OCI-M2 (cell line): ENCODE results near the gene TANC1.
A peak's percentile ranks its signal among the peaks of the same experiment; 100 is the strongest.
"Not testable (repeated sequence)": the region's sequence is repeated elsewhere in the genome, so short reads cannot be mapped to it uniquely, and the experiment has no call there.

Experiments
- DNase-seq: peaks from one replicate; lab custom pipeline; 2025; ENCODE audit not compliant: unreplicated experiment; lab: John Stamatoyannopoulos, UW

The TANC1 gene

GRCh38 chr2:159022019-159022418 lies 53.6 kb downstream of the TANC1 start:
- no peak for DNase-seq

- no peak for DNase-seq
Observed at GRCh38 chr2:159026170-159026569, 57.7 kb downstream of the TANC1 start.

DNA sequence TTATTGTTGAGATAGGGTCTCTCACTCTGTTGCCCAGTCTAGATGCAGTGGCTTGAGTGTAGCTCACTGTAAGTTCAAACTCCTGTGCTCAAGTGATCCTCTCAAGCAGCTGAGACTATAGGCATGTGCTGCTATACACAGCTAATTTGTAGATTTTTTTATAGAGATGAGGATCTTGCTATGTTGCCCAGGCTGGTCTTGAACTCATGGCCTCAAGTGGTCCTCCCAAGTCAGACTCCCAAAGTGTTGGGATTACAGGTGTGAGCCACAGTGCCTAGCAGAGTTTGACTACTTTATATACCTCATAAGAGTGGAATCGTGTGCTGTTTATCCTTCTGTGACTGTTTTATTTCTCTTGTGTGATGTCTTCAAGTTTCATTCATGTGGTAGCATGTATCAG lies 60.3 kb downstream of the TANC1 start:
- DNase-seq, result no peak

GRCh38 chr2:159029936-159030335 lies 61.5 kb downstream of the TANC1 start:
- no peak for DNase-seq

DNA sequence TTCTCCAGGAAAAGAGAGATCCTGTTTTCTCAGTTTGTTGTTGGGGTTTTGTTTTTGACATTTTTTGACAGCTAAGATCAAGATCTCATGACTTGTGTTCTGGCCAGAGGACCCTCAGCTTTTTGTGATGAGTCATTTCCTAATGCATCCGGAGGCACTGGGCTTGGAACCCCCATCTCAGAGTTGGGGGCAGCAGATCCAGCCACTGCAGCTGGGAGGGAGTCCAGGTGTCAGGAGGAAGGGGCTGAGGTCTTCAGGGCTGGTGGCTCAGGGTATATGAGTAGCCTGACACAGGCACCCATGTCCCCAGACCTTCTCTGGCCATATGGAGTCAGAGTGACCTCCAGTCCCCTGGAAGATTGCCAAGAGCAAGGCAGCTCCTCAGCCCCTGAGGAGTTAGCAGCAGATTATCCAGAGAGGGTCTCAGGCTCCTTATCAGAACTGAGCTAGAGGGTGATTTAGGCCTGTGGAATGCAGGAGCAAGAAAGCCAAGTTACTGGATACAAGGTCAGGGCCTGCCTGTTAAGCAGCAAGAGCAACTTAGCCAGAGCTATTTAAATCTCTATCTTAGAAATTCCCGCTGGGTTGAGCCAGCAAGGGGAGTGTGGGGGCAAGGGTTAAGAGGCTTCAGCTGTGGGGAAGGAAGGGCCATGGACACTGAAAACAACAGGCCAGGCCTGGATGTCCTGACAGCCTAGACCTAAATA lies 62.4 kb downstream of the TANC1 start:
- peak; percentile 13 for DNase-seq

GRCh38 chr2:159032146-159032545 lies 63.7 kb downstream of the TANC1 start:
- DNase-seq, result no peak

DNA sequence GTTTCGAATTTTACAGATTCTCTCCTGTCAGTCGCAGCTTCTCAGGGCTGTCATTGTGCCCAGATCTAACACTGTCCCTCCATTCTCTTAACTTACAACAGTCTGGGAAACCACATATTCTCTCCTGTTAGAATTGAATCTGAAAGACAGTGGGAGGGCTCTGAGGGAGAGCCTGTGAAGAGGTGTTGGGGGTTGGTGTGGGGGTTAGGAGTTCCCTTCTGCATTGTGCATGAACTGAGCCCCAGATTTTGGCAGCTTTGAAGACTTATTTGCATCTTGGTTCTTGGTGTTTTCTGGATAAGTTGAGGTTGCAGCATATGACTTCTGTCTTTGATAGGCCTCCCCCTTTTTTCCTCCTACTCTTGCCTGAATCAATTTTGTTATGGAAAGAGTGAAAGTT lies 64.1 kb downstream of the TANC1 start:
- no peak for DNase-seq

DNA sequence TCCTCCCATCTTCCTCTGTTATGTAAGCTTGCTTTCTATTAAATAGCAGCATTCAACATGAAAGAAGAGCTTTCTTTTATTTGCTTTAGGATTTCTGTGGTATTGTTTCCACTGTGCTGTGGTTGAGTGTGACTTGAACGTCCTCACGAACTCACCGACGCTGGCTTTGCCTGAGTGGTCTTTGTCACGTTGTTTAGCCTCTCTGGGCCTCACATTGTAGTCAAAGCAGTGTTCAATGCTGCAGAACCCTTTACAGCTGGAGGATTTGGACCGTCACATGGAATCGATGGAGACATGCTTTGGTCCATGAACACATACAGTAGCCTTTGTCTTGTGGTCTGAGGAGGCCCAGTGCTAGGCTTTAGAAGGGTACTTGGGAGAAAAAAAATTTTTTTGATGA lies 66.3 kb downstream of the TANC1 start:
- no peak for DNase-seq

GRCh38 chr2:159035790-159036411 lies 67.5 kb downstream of the TANC1 start:
- no peak for DNase-seq

- not testable (repeated sequence) for DNase-seq
Observed at GRCh38 chr2:159036461-159036860, 68.0 kb downstream of the TANC1 start.

- DNase-seq, result not testable (repeated sequence)
Observed at GRCh38 chr2:159041328-159041727, 72.9 kb downstream of the TANC1 start.

DNA sequence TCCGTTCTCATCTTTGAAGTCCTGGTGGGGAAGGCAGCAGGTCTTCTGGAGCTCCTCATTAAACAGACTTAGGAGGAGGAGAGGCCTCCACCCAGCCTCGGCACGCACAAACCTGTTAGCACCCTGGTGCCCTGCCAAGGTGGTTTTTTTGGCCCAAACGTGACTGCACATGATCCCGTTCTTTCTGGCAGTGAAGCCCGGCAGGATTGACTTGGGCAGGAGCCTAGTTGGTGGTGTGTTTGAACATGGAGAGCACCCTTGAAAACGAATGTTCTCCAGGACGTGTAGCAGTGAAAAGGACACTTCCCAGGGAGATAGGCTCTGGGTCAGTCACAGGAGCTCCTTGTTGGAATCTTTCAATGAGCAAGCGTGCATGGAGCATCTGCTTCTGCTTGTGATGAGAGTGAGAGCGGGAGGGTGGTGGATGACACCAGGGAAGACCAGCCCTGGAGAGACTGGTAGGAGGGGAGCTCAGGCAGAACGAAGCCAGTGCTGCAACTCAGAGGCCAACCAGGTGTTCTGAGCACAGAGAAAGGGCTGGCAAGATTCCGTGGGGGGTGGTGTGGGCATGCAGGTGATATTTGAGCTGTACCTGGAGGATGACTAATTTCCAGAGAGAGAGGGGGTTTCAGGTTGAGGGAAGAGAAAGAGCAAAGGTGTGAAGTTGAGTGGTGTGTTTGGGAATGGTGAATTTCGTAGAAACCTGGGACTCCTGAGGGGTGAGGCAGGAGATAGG lies 73.8 kb downstream of the TANC1 start:
- DNase-seq, result no peak

GRCh38 chr2:159043710-159044109 lies 75.3 kb downstream of the TANC1 start:
- no peak for DNase-seq

- DNase-seq, result no peak
Observed at GRCh38 chr2:159044804-159045286, 76.4 kb downstream of the TANC1 start.

DNA sequence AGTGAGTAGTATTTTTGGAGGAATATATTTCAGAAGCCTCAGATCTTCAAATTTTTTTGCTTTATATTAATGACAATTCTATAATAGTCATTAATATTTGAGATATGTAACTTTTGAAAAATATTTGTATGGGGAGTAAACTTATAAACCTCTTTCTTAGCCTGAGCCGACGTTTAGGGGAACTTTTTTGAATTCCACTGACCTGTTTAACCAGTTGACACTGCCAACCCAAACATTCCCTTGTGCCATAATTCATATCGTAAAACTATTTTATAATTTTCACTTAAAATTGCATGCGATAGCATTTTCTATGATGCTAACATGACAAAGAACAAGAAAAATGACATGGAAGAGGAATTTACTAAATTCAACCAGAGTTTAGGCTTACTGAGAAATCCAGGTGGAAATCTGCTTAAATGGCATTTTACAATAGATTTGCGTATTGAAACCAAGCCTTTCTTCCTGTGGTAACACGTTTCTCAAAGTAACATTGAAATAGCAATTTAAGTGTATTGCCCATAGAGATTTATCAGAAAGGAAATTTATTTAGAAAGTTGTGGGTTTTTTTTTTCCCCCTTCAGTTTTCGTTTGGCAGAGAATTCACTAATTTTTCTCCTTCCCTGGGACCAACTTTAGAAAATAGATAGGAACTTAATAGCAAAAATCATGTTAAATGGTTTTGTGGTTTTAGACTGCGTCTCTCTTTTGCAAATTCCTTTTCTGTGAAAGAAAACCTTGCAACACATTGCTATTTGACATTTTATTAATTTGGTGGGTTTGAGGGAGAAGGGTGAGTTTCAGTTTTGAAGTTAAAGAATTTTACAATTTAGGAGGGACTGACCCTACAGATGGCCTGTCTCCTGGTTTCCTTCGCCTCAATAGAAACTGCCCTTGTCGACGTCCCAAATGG lies 77.4 kb downstream of the TANC1 start:
- DNase-seq, result no peak

DNA sequence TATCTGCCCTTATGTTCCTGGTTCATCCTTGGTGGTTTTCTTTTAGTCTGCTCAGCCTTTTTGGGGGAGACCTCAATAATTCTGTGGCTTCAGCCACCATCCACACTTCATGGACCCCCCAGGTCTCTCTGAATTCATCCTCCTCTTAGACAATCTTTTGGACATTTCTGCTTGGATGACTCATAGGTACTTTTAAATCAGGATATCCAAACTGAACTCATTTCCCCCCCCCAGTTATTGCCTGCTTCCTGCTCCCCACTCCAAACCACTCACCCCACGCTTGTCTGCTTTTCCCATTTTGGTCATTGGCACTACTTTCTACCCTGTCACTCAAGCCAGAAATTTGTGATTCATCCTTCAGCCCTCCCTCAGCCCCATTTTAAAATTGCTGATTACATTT lies 78.5 kb downstream of the TANC1 start:
- DNase-seq, result no peak

GRCh38 chr2:159050426-159050825 lies 82.0 kb downstream of the TANC1 start:
- no peak for DNase-seq

- DNase-seq, result no peak
Observed at GRCh38 chr2:159051133-159051532, 82.7 kb downstream of the TANC1 start.

- DNase-seq, result no peak
Observed at GRCh38 chr2:159051661-159052060, 83.2 kb downstream of the TANC1 start.

GRCh38 chr2:159052157-159052601 lies 83.7 kb downstream of the TANC1 start:
- DNase-seq, result no peak
